DOHH2 (cell line): ENCODE data around the gene SLC4A2.

ENCODE experiments used
- CTCF ChIP-seq: fragments of 200-600 bp; sonication (generic); IDR thresholded peaks from one replicate; pipeline ENCODE4 v1.5.1; 2014; ENCODE audit warnings: antibody characterized with exemption, mild to moderate bottlenecking, low read depth, low read length; ENCODE audit not compliant: poor library complexity, severe bottlenecking
- EZH2phosphoT487 ChIP-seq: fragments of 200-600 bp; sonication (generic); IDR thresholded peaks from 2 replicates; pipeline ENCODE4 v1.6.1; 2017; ENCODE audit warnings: borderline replicate concordance, mild to moderate bottlenecking, antibody characterized with exemption, low read length, moderate library complexity, mixed read lengths

- TF ChIP-seq CTCF (no peak), EZH2phosphoT487 (no peak)
Measured at GRCh38 chr7:151079199-151079910, 20.0 kb downstream of the SLC4A2 start.
